ENCODE results near the gene SVEP1. TPM values are rescaled to one million over a fixed set of nuclear protein-coding genes. Genes with fewer than 3 reads are reported as not detected.

The SVEP1 gene
- total and polyA plus RNA-seq, 8 donors = 0.43 to 64.4 (median 8.4) TPM

DNA sequence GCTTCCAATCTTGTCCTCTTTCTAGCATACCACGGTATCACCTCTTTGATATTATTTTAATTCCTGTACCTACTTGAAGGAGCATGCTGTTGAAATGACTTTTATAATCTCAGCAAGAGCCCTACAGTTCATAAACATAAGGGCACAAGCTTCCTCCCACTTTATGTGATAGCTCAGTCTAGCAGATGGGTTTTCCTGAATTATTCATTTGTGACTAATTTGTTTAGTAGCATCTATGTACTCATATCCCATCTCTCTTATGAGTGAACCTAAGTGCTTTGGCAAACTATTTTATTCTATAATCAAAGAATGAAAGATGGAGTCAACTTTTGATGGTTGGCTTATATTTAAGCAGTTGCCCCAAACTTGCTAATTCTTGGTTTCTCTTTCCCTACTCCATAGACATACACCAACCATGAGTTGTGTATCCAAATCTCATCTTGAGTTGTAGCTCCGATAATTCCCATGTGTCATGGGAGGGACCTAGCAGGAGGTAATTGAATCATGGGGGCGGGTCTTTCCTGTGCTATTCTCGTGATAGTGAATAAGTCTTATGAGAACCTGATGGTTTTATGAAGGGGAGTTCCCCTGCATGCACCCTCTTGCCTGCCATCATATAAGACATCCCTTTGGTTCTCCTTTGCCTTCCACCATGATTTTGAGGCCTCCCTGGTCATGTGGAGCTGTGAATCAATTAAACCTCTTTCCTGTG, 259.6 kb downstream of the SVEP1 start:
- 83 to 91% (median 88%) methylated on average over 4 of the region's 4 CpGs for WGBS, 5 donors
- Histone ChIP-seq H3K9me3 (no peaks in the 10 kb centered on the region), H3K36me3 (no peaks in the 10 kb centered on the region), H3K4me1 (peaks cover 0 to 12% (median 0%) of the 10 kb centered on the region in 4 donors), H3K4me3 (no peak overlapping the region), H3K27ac (no peak overlapping the region), H3K27me3 (no peaks in the 10 kb centered on the region)
- intact Hi-C loops (cut with DNase I; ENCODE audit: low total_unique reads) = no loop called here
- no peak for DNase-seq
- TF ChIP-seq POLR2AphosphoS5 (IDR thresholded peaks at IDR 0.05) (no peak), EP300 (IDR thresholded peaks at IDR 0.05) (no peak), POLR2A (IDR thresholded peaks at IDR 0.05) (no peak)
- TF ChIP-seq, protein P1, sequence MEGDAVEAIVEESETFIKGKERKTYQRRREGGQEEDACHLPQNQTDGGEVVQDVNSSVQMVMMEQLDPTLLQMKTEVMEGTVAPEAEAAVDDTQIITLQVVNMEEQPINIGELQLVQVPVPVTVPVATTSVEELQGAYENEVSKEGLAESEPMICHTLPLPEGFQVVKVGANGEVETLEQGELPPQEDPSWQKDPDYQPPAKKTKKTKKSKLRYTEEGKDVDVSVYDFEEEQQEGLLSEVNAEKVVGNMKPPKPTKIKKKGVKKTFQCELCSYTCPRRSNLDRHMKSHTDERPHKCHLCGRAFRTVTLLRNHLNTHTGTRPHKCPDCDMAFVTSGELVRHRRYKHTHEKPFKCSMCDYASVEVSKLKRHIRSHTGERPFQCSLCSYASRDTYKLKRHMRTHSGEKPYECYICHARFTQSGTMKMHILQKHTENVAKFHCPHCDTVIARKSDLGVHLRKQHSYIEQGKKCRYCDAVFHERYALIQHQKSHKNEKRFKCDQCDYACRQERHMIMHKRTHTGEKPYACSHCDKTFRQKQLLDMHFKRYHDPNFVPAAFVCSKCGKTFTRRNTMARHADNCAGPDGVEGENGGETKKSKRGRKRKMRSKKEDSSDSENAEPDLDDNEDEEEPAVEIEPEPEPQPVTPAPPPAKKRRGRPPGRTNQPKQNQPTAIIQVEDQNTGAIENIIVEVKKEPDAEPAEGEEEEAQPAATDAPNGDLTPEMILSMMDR (IDR thresholded peaks at IDR 0.05) = no peak

DNA sequence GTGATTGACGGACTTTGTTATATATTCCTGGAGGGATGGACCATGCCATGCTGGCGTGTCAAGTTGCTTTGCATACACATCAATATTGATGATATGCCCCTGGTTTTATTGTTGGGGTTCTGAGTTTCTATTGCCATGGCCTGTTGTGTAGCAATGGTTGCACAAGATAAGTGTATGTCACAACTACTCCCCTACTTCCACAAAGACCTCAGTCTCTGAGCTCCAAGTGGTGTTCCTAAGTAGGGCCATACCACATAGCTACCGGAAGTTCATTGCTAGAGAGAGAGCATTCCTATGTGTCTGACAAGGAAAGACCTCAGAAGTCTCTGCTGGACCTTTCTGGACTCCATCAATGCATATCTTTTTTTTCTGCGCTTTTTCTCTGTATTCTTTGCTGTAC, 261.6 kb downstream of the SVEP1 start:
- TF ChIP-seq EP300 (IDR thresholded peaks at IDR 0.05) (no peak), POLR2A (IDR thresholded peaks at IDR 0.05) (no peak), POLR2AphosphoS5 (IDR thresholded peaks at IDR 0.05) (no peak)
- TF ChIP-seq, protein P1 (IDR thresholded peaks at IDR 0.05) = no peak
- Histone ChIP-seq H3K9me3 (peaks cover 0 to under 1% (median 0%) of the 10 kb centered on the region in 4 donors), H3K4me3 (no peak overlapping the region), H3K27me3 (no peaks in the 10 kb centered on the region), H3K4me1 (peaks cover 0 to 12% (median 0%) of the 10 kb centered on the region in 4 donors), H3K27ac (no peak overlapping the region), H3K36me3 (no peaks in the 10 kb centered on the region)
- DNase-seq = no peak
- WGBS, 5 donors = 91 to 98% (median 96%) methylated on average over 4 of the region's 4 CpGs
- intact Hi-C loops (cut with DNase I; ENCODE audit: low total_unique reads) = no loop called here

DNA sequence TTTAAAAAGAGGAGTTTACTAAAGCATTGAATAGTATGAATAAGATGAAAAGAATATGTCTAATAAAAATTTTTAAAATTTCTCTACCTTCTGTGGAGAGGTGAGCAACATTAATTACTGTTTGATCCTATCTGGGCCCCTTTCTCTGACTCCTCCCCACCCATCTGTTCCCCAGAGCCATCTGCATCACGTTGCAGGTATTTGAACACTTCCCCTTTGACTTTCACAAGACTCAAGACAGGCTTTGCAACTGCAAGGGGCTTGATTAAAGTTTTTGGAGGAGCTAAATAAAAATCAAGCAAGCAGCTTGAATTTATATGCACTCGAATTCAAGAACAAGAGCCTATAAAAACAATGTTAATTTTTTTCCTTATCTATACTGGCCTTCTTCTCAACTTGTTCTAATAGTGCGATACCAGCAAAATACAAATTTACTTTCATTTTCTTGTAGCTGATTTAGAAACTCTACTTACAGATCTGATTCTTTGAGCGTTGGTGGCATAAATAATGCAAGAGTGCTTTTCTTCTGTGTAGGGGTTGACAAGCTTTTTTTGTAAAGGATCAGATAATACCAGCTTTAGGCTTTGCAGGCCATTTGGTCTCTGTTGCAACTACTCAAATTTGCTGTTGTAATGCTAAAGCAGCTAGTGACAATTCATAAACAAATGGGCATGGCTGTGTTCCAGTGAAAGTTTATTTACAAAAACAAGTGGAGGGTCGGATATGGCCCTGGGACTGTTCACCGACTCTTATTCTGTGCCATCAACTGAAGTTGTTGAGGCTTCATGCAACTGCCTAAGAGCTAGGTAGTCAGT, 263.1 kb downstream of the SVEP1 start:
- Histone ChIP-seq H3K36me3 (no peaks in the 10 kb centered on the region), H3K27me3 (no peaks in the 10 kb centered on the region), H3K4me3 (no peak overlapping the region), H3K27ac (no peak overlapping the region), H3K9me3 (peaks cover 0 to 11% (median 0%) of the 10 kb centered on the region in 4 donors), H3K4me1 (peaks cover 0 to 12% (median 0%) of the 10 kb centered on the region in 4 donors)
- DNase-seq = no peak
- no peak for TF ChIP-seq EP300 (IDR thresholded peaks at IDR 0.05)
- TF ChIP-seq, protein P1 (IDR thresholded peaks at IDR 0.05) = no peak
- no peak for TF ChIP-seq POLR2A (IDR thresholded peaks at IDR 0.05)
- TF ChIP-seq POLR2AphosphoS5 (IDR thresholded peaks at IDR 0.05) = no peak
- intact Hi-C loops (cut with DNase I; ENCODE audit: low total_unique reads) = no loop called here
- WGBS, 5 donors = 18 to 35% (median 25%) methylated on average over 6 of the region's 6 CpGs

Small RNA genes lying within 50 kb of the gene (small RNA-seq; reads per million reads assigned to genes)
- gene RNU6-1039P = 0 reads per million in 4 donors

Other genes with a start within 250 kb of the SVEP1 start
- gene TXNDC8, start 241.9 kb downstream of the SVEP1 start, total RNA-seq = not detected
- not detected for gene TXNDC8, start 241.9 kb downstream of the SVEP1 start, polyA plus RNA-seq
- 10 to 100 TPM in 2 of 5 donors, 1 to 10 TPM in 2, under 1 TPM in 1; 0.45 to 20.4 (median 4.6) TPM for gene MUSK, start 89.0 kb upstream of the SVEP1 start, total RNA-seq
- gene MUSK, start 89.0 kb upstream of the SVEP1 start, polyA plus RNA-seq = 1 to 10 TPM in 1 of 3 donors, under 1 TPM in 2; 0.23 to 3.2 (median 0.75) TPM